ENCODE data around the gene MPHOSPH9. TPM values are rescaled to one million over a fixed set of nuclear protein-coding genes. Genes with fewer than 3 reads are reported as not detected.

Gene MPHOSPH9
- total RNA-seq, 1 experiment from 2014 or later = 44.9 TPM

DNA sequence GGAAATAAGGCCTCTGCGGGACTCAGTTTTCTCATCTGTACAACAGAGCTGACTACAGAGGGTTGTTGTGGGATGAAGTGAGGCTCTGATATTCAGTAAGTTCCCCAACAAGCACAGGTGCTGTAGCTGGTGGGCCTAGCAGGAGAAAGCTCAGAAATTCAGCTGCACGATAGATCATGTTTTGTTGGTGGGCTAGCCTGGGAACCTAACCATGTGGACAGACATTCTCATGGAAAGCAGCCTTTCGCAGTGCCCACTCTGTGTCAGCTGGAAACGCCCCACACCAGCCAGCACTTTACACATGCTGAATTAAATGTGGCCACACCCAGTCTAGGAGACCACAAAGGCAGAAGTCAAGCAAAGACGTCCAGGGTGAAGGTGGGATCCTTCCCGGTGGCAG lies 98.1 kb downstream of the MPHOSPH9 start:
- ATAC-seq = no peak
- ChIA-PET POLR2A (interaction anchor here (1.3 kb wide), 1 partner anchor 8 kb away, joined by 4 read pairs; no protein-coding TSS in a partner anchor), RAD21 (ENCODE audit: low non-redundant PET in 1 of 2, low total read pairs in 2 of 2, uncharacterized antibody in 2 of 2, unreplicated experiment in 2 of 2) (no interaction called here), CTCF (no interaction called here)
- no peaks in the 10 kb centered on the region for H3K9me2 ChIP-seq (ENCODE audit: insufficient read depth)
- H3K27ac ChIP-seq (ENCODE audit: low read depth, low read length) = no peak overlapping the region
- peaks cover 0 to 6% of the 10 kb centered on the region in 2 experiments; a peak in 1 of 4 replicates for H3K36me3 ChIP-seq (ENCODE audit: control insufficient read depth in 1 of 2, insufficient read depth in 2 of 2, low read length in 2 of 2)
- TF ChIP-seq EZH2 (IDR thresholded peaks at IDR 0.05) = no peak
- no peak for TF ChIP-seq FOSL1 (IDR thresholded peaks at IDR 0.05; ENCODE audit: low read depth)
- TF ChIP-seq, protein P1, sequence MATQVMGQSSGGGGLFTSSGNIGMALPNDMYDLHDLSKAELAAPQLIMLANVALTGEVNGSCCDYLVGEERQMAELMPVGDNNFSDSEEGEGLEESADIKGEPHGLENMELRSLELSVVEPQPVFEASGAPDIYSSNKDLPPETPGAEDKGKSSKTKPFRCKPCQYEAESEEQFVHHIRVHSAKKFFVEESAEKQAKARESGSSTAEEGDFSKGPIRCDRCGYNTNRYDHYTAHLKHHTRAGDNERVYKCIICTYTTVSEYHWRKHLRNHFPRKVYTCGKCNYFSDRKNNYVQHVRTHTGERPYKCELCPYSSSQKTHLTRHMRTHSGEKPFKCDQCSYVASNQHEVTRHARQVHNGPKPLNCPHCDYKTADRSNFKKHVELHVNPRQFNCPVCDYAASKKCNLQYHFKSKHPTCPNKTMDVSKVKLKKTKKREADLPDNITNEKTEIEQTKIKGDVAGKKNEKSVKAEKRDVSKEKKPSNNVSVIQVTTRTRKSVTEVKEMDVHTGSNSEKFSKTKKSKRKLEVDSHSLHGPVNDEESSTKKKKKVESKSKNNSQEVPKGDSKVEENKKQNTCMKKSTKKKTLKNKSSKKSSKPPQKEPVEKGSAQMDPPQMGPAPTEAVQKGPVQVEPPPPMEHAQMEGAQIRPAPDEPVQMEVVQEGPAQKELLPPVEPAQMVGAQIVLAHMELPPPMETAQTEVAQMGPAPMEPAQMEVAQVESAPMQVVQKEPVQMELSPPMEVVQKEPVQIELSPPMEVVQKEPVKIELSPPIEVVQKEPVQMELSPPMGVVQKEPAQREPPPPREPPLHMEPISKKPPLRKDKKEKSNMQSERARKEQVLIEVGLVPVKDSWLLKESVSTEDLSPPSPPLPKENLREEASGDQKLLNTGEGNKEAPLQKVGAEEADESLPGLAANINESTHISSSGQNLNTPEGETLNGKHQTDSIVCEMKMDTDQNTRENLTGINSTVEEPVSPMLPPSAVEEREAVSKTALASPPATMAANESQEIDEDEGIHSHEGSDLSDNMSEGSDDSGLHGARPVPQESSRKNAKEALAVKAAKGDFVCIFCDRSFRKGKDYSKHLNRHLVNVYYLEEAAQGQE (IDR thresholded peaks at IDR 0.05; ENCODE audit: low read depth) = no peak
- TF ChIP-seq, protein P2, sequence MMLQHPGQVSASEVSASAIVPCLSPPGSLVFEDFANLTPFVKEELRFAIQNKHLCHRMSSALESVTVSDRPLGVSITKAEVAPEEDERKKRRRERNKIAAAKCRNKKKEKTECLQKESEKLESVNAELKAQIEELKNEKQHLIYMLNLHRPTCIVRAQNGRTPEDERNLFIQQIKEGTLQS (IDR thresholded peaks at IDR 0.05) = no peak
- no peak for TF ChIP-seq POLR2A (IDR thresholded peaks at IDR 0.05; ENCODE audit: borderline replicate concordance, extremely low read depth, insufficient read depth, insufficient read length)
- TF ChIP-seq CBX3 (IDR thresholded peaks at IDR 0.05; ENCODE audit: low read depth) = no peak
- no peak for TF ChIP-seq EGR1 (IDR thresholded peaks at IDR 0.05; ENCODE audit: low read depth)
- TF ChIP-seq SP1 (IDR thresholded peaks at IDR 0.05; ENCODE audit: low read depth) = no peak
- no peak for TF ChIP-seq ELF1 (IDR thresholded peaks at IDR 0.05; ENCODE audit: borderline replicate concordance, low read depth)
- no peak for TF ChIP-seq ZFX (IDR thresholded peaks at IDR 0.05)
- no peak for TF ChIP-seq JUND (IDR thresholded peaks at IDR 0.05)
- TF ChIP-seq, protein P3, sequence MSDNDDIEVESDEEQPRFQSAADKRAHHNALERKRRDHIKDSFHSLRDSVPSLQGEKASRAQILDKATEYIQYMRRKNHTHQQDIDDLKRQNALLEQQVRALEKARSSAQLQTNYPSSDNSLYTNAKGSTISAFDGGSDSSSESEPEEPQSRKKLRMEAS (IDR thresholded peaks at IDR 0.05) = no peak
- TF ChIP-seq ZNF274 (IDR thresholded peaks at IDR 0.05; ENCODE audit: low read depth, low read length) = no peak
- TF ChIP-seq EZH2phosphoT487 (IDR thresholded peaks at IDR 0.05; ENCODE audit: borderline replicate concordance) = no peak
- no peak for DNase-seq (ENCODE audit: low read depth, low spot score)
- H3K79me2 ChIP-seq (ENCODE audit: insufficient read depth, low read length) = peaks cover 14% of the 10 kb centered on the region
- no peak overlapping the region for H3K9ac ChIP-seq (ENCODE audit: low read length)
- H3K27me3 ChIP-seq (ENCODE audit: insufficient read depth, low read length) = no peaks in the 10 kb centered on the region
- BruUV-seq (replicated peaks) = no TSS peak
- H3K4me3 ChIP-seq (replicated peaks in 1 of 2; ENCODE audit: low read depth in 1 of 2, low read length in 2 of 2) = no peak overlapping the region
- peaks cover 14 to 58% of the 10 kb centered on the region in 2 experiments for H3K4me1 ChIP-seq (ENCODE audit: control insufficient read depth in 1 of 2, insufficient read depth in 2 of 2, low read length in 2 of 2)
- no peaks in the 10 kb centered on the region for H3K9me3 ChIP-seq (ENCODE audit: control insufficient read depth in 1 of 2, insufficient read depth in 1 of 2, low read depth in 1 of 2, low read length in 2 of 2)
- no peaks in the 10 kb centered on the region for H4K20me1 ChIP-seq (ENCODE audit: insufficient read depth)
- intact Hi-C loops (cut with micrococcal nuclease) = no loop called here
- H2AFZ ChIP-seq (ENCODE audit: low read depth, low read length, poor library complexity, severe bottlenecking) = no peak overlapping the region
- no peak overlapping the region for H3K4me2 ChIP-seq (ENCODE audit: low read length)

All from HCT116 (cell line).